ENCODE measurements around the gene KL. TPM values are rescaled to one million over a fixed set of nuclear protein-coding genes. Genes with fewer than 3 reads are reported as not detected.

Gene KL
- total RNA-seq, 2 experiments from 2014 or later: not detected

GRCh38 chr13:32983058-32983457 lies 33.2 kb upstream of the KL start:
- Mint-ChIP-seq H3K4me3 (no peak overlapping the region), H3K36me3 (ENCODE audit: low read depth) (no peaks in the 10 kb centered on the region), H3K4me1 (ENCODE audit: low read depth) (no peaks in the 10 kb centered on the region), H3K9me3 (peaks cover 1% of the 10 kb centered on the region), H3K27me3 (peaks cover 22% of the 10 kb centered on the region), H3K27ac (no peak overlapping the region)
- DNase-seq (no peak), ATAC-seq (ENCODE audit: poor library complexity) (no peak)
- TF ChIP-seq CTCF (IDR thresholded peaks at IDR 0.05): no peak
- H3K4me1 ChIP-seq (ENCODE audit: insufficient read depth, low read length): no peaks in the 10 kb centered on the region
- no peaks in the 10 kb centered on the region for H3K36me3 ChIP-seq (ENCODE audit: insufficient read depth, low read length)
- intact Hi-C loops (cut with DNase I, micrococcal nuclease): no loop called here
- POLR2A ChIA-PET: no interaction called here
- H3K27me3 ChIP-seq (ENCODE audit: control insufficient read depth in 1 of 2, insufficient read depth in 2 of 2, low read length in 2 of 2): peaks cover 0 to 2% of the 10 kb centered on the region in 2 experiments
- no peak overlapping the region for H3K27ac ChIP-seq (ENCODE audit: low read depth in 1 of 2, low read length in 2 of 2)
- no peak overlapping the region for H3K4me3 ChIP-seq (ENCODE audit: low read length)
- peaks cover 0 to 5% of the 10 kb centered on the region in 2 experiments for H3K9me3 ChIP-seq (ENCODE audit: control insufficient read depth in 1 of 2, insufficient read depth in 1 of 2, low read length in 2 of 2)
- CTCF ChIA-PET: no interaction called here

- Mint-ChIP-seq H3K4me1 (ENCODE audit: low read depth) (no peaks in the 10 kb centered on the region), H3K27me3 (peaks cover 22% of the 10 kb centered on the region), H3K9me3 (peaks cover 1% of the 10 kb centered on the region), H3K4me3 (no peak overlapping the region), H3K36me3 (ENCODE audit: low read depth) (no peaks in the 10 kb centered on the region), H3K27ac (no peak overlapping the region)
- no peaks in the 10 kb centered on the region for H3K27me3 ChIP-seq (ENCODE audit: control insufficient read depth in 1 of 2, insufficient read depth in 2 of 2, low read length in 2 of 2)
- H3K9me3 ChIP-seq (ENCODE audit: control insufficient read depth in 1 of 2, insufficient read depth in 1 of 2, low read length in 2 of 2): peaks cover 0 to 5% of the 10 kb centered on the region in 2 experiments
- intact Hi-C loops (cut with DNase I, micrococcal nuclease): no loop called here
- ChIA-PET CTCF (no interaction called here), POLR2A (no interaction called here)
- H3K4me1 ChIP-seq (ENCODE audit: insufficient read depth, low read length): no peaks in the 10 kb centered on the region
- no peak for DNase-seq
- TF ChIP-seq CTCF (IDR thresholded peaks at IDR 0.05): no peak
- no peak for ATAC-seq (ENCODE audit: poor library complexity)
- no peak overlapping the region for H3K27ac ChIP-seq (ENCODE audit: low read depth in 1 of 2, low read length in 2 of 2)
- H3K4me3 ChIP-seq (ENCODE audit: low read length): no peak overlapping the region
- H3K36me3 ChIP-seq (ENCODE audit: insufficient read depth, low read length): no peaks in the 10 kb centered on the region
Observed at GRCh38 chr13:32984857-32985626, 31.2 kb upstream of the KL start.

- H3K4me1 ChIP-seq (ENCODE audit: insufficient read depth, low read length): no peaks in the 10 kb centered on the region
- no peak overlapping the region for H3K27ac ChIP-seq (ENCODE audit: low read depth in 1 of 2, low read length in 2 of 2)
- TF ChIP-seq CTCF (IDR thresholded peaks at IDR 0.05): no peak
- no peaks in the 10 kb centered on the region for H3K36me3 ChIP-seq (ENCODE audit: insufficient read depth, low read length)
- H3K9me3 ChIP-seq (ENCODE audit: control insufficient read depth in 1 of 2, insufficient read depth in 1 of 2, low read length in 2 of 2): peaks cover 0 to 5% of the 10 kb centered on the region in 2 experiments
- intact Hi-C loops (cut with DNase I, micrococcal nuclease): no loop called here
- H3K4me3 Mint-ChIP-seq: no peak overlapping the region
- peaks cover under 1% of the 10 kb centered on the region for H3K9me3 Mint-ChIP-seq
- H3K27ac Mint-ChIP-seq: no peak overlapping the region
- DNase-seq (no peak), ATAC-seq (ENCODE audit: poor library complexity) (no peak)
- H3K4me1 Mint-ChIP-seq (ENCODE audit: low read depth): no peaks in the 10 kb centered on the region
- ChIA-PET CTCF (no interaction called here), POLR2A (no interaction called here)
- H3K4me3 ChIP-seq (ENCODE audit: low read length): no peak overlapping the region
- H3K27me3 ChIP-seq (ENCODE audit: control insufficient read depth in 1 of 2, insufficient read depth in 2 of 2, low read length in 2 of 2): no peaks in the 10 kb centered on the region
- H3K36me3 Mint-ChIP-seq (ENCODE audit: low read depth): no peaks in the 10 kb centered on the region
- peaks cover 28% of the 10 kb centered on the region for H3K27me3 Mint-ChIP-seq
Observed at GRCh38 chr13:32986552-32986951, 29.7 kb upstream of the KL start.
